SK-N-MC (cell line): ENCODE data around the gene ART5.
"Not testable (repeated sequence)": the region's sequence is repeated elsewhere in the genome, so short reads cannot be mapped to it uniquely, and the experiment has no call there.

Experiments used
- DNase-seq: peaks from one replicate; pipeline ENCODE4 v3.0.0-alpha.2; 2011; ENCODE audit warnings: low read depth, low spot score
- H3K27ac ChIP-seq: fragments of 200-600 bp; sonication (generic); 2 replicates; pipeline ENCODE4 v1.5.1; 2016; ENCODE audit warnings: mixed run types
- H3K36me3 ChIP-seq: fragments of 200-600 bp; sonication (generic); 2 replicates; pipeline ENCODE4 v1.6.1; 2017; ENCODE audit warnings: antibody characterized with exemption, low read length, mixed read lengths; ENCODE audit not compliant: insufficient read depth
- H3K4me3 ChIP-seq: fragments of 200-600 bp; sonication (generic); 2 replicates; pipeline ENCODE4 v1.5.1; 2016
- H3K9ac ChIP-seq: fragments of 200-600 bp; sonication (generic); 2 replicates; pipeline ENCODE4 v1.8.0; 2017; ENCODE audit warnings: mixed run types, mixed read lengths; ENCODE audit not compliant: insufficient read length
- H3K9me3 ChIP-seq: fragments of 200-600 bp; sonication (generic); 2 replicates; pipeline ENCODE4 v1.6.1; 2017; ENCODE audit warnings: low read depth, mild to moderate bottlenecking, antibody characterized with exemption, low read length, moderate library complexity, mixed read lengths
- EZH2 ChIP-seq: fragments of 200-600 bp; sonication (generic); IDR thresholded peaks from one replicate; pipeline ENCODE4 v1.6.1; 2017; ENCODE audit warnings: antibody characterized with exemption
- FOXP2 ChIP-seq: optimal IDR thresholded peaks from 2 replicates; pipeline ENCODE3; 2011; ENCODE audit warnings: mild to moderate bottlenecking, moderate library complexity; ENCODE audit not compliant: insufficient read depth; ENCODE audit errors: extremely low read length, control extremely low read depth
- POLR2AphosphoS5 ChIP-seq: IDR thresholded peaks from 2 replicates; pipeline ENCODE4 v1.6.1; 2012; ENCODE audit warnings: mild to moderate bottlenecking, low read depth, low read length, borderline replicate concordance

Gene ART5

GRCh38 chr11:3662856-3663255, 21.1 kb upstream of the ART5 start:
- TF ChIP-seq POLR2AphosphoS5 (no peak), FOXP2 (no peak), EZH2 (no peak)
- Histone ChIP-seq H3K4me3 (no peak overlapping the region), H3K36me3 (no peaks in the 10 kb centered on the region; the same call in 1 of the 2 replicates), H3K9ac (no peak overlapping the region), H3K27ac (no peak overlapping the region), H3K9me3 (no peaks in the 10 kb centered on the region)
- DNase-seq, result no peak

DNA sequence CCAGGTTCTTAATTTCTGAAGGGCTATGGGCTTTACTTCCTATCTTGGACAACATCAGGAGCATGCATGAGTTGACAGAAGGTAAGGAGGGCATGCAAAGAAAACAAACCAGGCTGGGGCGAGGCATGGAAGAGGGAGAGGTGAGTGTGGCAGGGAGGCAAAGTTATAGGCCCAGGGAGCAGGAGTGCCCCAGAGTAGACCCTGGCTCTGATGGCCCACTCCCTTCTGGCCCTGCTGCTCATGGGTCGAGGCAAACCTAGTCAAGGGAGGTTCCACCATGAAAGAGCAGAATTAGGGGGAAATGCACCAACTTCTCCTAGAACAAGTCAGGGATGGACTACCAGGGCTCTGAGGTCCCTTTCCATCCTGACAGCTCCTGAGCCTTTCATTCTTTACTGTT, 19.2 kb upstream of the ART5 start:
- H3K9me3 ChIP-seq, result no peaks in the 10 kb centered on the region
- no peak for TF ChIP-seq FOXP2
- no peak for TF ChIP-seq EZH2
- no peak overlapping the region for H3K4me3 ChIP-seq
- no peak overlapping the region for H3K27ac ChIP-seq
- no peak overlapping the region for H3K9ac ChIP-seq
- DNase-seq, result no peak
- no peaks in the 10 kb centered on the region for H3K36me3 ChIP-seq

- H3K36me3 ChIP-seq, result no peaks in the 10 kb centered on the region
- no peak for DNase-seq
- no peak overlapping the region for H3K4me3 ChIP-seq
- TF ChIP-seq EZH2 (no peak), FOXP2 (no peak), POLR2AphosphoS5 (no peak)
- H3K27ac ChIP-seq, result no peak overlapping the region
- no peaks in the 10 kb centered on the region for H3K9me3 ChIP-seq
- H3K9ac ChIP-seq, result no peak overlapping the region
Observed at GRCh38 chr11:3659595-3660515, 18.1 kb upstream of the ART5 start.

DNA sequence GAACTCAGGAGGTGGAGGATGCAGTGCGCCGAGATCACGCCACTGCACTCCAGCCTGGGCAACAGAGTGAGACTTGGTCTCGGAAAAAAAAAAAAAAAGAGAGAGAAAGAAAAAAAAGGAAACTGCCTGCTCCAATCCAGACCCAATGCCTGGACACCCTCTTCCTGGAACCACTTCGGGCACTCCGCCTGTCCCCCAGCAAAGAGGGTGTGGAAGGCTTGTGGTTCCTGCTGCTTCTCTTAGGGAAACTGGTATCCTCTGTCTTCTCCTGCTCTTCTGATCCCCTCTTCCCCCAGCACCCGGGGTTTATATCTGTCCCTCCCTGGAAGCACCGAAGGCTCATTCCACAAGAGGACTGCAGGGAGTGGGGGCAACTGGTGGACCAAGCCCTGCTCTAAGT, 16.5 kb upstream of the ART5 start:
- no peaks in the 10 kb centered on the region for H3K9me3 ChIP-seq
- H3K4me3 ChIP-seq, result no peak overlapping the region
- TF ChIP-seq EZH2 (no peak), POLR2AphosphoS5 (no peak), FOXP2 (no peak)
- no peaks in the 10 kb centered on the region for H3K36me3 ChIP-seq
- H3K9ac ChIP-seq, result no peak overlapping the region
- H3K27ac ChIP-seq, result no peak overlapping the region
- no peak for DNase-seq

GRCh38 chr11:3657331-3657730, 15.5 kb upstream of the ART5 start:
- DNase-seq, H3K4me3 ChIP-seq, H3K9ac ChIP-seq, H3K36me3 ChIP-seq, H3K9me3 ChIP-seq, H3K27ac ChIP-seq: not testable (repeated sequence)

GRCh38 chr11:3655547-3655946, 13.8 kb upstream of the ART5 start:
- DNase-seq, result no peak
- Histone ChIP-seq H3K4me3 (no peak overlapping the region), H3K36me3 (no peaks in the 10 kb centered on the region), H3K9ac (no peak overlapping the region), H3K27ac (no peak overlapping the region), H3K9me3 (no peaks in the 10 kb centered on the region)
- TF ChIP-seq EZH2 (no peak), POLR2AphosphoS5 (no peak), FOXP2 (no peak)

- not testable (repeated sequence) for H3K27ac ChIP-seq, H3K9ac ChIP-seq, H3K36me3 ChIP-seq, H3K4me3 ChIP-seq, DNase-seq, H3K9me3 ChIP-seq
Observed at GRCh38 chr11:3652514-3652913, 10.7 kb upstream of the ART5 start.

GRCh38 chr11:3649374-3649773, 7.6 kb upstream of the ART5 start:
- H3K36me3 ChIP-seq, H3K27ac ChIP-seq, DNase-seq, H3K4me3 ChIP-seq, H3K9me3 ChIP-seq, H3K9ac ChIP-seq: not testable (repeated sequence)

DNA sequence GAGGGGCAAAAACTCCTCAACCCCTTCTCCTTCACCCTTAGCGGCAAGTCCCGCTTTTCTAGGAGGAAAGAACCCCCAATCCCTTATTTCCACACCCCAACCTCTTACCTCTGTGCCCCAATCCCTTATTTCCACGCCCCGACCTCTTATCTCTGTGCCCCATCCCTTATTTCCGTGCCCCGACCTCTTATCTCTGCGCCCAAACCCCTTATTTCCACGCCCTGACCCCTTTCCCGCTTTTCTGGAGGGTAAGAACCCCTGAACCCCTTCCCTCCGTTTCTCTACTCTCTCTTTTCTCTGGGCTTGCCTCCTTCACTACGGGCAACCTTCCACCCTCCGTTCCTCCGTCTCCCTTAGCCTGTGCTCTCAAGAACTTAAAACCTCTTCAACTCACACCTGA, 7.1 kb upstream of the ART5 start:
- not testable (repeated sequence) for H3K4me3 ChIP-seq, DNase-seq

DNA sequence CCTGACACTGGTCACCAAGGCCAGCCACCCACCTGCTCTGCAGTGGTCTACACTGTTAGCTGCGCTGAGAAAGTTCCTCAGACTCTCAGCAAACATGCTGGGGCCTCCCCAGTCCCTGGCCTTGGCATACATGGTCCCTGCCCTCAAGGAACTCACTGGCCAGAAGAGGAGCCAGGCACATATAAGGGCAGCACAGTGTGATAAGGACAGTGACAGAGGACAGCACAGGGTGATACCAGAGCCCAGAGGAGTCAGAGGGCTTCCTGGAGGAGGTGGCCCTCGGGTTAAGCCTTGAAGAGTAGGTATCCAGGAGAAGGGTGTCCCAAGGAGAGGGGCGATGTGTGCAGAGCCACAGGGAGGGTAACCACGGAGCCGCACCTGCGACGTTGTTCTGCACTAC, 3.8 kb upstream of the ART5 start:
- no peak for DNase-seq
- H3K4me3 ChIP-seq, result no peak overlapping the region
- TF ChIP-seq POLR2AphosphoS5 (no peak), EZH2 (no peak), FOXP2 (no peak)
- H3K36me3 ChIP-seq, result no peaks in the 10 kb centered on the region
- no peak overlapping the region for H3K27ac ChIP-seq
- no peaks in the 10 kb centered on the region for H3K9me3 ChIP-seq
- H3K9ac ChIP-seq, result no peak overlapping the region

More for the DNA sequence above, 7.1 kb upstream of the ART5 start:
- H3K9me3 ChIP-seq, H3K36me3 ChIP-seq, H3K9ac ChIP-seq, H3K27ac ChIP-seq: not testable (repeated sequence)
